Stimulated activated CD4-positive, alpha-beta T cell treated with anti-CD3 and anti-CD28 coated beads, Interleukin-12 subunit alpha, Interleukin-12 subunit beta, amount 100 ng/mL, for 24 hours (primary cell): Measurements from ENCODE around the gene MBTPS1.

ENCODE experiments used
- DNase-seq, 2 experiments: peaks; one replicate each; pipeline ENCODE4 v3.0.0-alpha.2; 2020; ENCODE audit warnings: low read depth in 2 of 2

The MBTPS1 gene

GRCh38 chr16:84116720-84117493 is at the start of gene MBTPS1:
TSS of gene MBTPS1 (minus strand) at chr16:84116942. CDS start at chr16:84101783, 15,159 bp downstream.
- DNase-seq, result peak; percentile 95 to 98

DNA sequence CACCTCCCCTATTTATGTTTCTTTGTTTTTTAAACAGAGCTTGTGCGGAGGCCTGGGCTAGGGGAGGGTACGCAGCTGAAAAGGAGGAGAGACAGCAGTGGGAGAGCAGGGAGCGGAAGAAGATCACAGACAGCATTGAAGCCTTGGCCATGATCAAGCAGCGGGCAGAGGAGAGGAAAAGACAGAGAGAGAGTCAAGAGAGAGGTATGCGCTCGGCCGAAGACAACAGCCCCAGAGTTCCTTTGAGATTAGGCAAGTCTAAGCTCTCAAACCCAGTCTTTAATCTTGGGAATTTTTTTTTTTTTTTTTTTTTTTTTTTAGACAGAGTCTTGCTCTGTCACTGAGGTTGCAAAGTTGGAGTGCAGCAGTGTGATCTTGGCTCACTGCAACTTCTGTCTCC is 49.0 kb upstream of the MBTPS1 start:
- DNase-seq, result no peak

- DNase-seq, result no peak
Measured at GRCh38 chr16:84161801-84162200, 45.1 kb upstream of the MBTPS1 start.

DNA sequence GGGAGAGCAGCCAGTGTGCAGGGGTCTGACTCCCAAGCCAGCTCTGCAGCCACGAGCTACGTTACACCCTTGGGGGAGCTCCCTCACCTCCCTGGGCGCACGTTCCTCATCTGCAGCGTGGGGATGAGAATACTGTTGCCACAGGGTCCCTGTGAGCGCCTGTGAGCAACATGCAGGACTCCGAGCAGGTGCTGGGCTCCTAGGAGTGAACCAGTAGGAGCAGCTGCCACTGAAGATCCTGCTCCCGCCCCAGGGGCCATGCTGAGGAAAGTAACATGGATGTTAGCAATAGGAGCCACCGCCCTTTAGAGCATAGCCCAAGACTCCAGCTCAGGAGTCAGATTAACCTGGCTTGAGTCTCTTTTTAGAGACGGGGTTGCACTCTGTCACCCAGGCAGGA is 44.3 kb upstream of the MBTPS1 start:
- DNase-seq, result no peak

GRCh38 chr16:84159800-84160199 is 43.1 kb upstream of the MBTPS1 start:
- DNase-seq, result no peak

GRCh38 chr16:84159007-84159406 is 42.3 kb upstream of the MBTPS1 start:
- DNase-seq, result no peak

DNA sequence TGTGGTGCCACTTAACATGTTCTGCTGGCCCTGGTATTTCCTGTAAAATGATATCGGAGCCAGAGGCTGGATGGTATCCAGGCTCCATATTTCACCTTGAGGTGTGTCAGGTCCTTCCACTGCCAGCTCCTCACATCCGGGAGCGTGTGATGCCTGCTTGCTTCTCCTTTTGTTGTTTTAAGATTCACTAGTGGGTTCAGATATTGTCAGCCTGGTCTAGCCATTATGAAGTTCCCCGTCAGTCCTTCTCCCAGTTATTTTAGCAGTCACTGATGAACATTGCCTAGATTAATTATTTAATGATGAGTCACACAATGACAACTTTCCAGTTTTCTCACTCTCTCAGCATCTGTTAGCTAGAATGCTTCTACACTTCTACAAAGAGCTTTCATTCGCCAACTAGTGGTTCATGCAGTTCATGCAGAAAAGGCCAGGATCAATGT is 39.6 kb upstream of the MBTPS1 start:
- no peak for DNase-seq

- no peak for DNase-seq
Measured at GRCh38 chr16:84155771-84156170, 39.0 kb upstream of the MBTPS1 start.

DNA sequence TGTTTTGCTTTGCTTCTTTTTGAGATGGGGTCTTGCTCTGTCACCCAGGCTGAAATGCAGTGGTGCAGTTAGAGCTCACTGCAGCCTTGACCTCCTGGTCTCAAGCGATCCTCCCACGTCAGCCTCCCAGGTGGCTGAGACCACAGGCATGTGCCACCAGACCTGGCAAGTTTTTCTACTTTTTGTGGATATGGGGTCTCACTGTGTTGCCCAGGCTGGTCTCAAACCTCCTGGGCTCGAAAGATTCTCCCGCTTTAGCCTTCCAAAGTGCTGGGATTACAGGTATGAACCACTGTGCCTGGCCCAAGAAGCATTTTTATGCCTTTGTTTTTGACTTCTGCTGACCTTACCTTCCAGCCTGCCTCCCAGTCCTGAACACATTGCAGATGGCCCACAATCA is 38.5 kb upstream of the MBTPS1 start:
- DNase-seq, result no peak

DNA sequence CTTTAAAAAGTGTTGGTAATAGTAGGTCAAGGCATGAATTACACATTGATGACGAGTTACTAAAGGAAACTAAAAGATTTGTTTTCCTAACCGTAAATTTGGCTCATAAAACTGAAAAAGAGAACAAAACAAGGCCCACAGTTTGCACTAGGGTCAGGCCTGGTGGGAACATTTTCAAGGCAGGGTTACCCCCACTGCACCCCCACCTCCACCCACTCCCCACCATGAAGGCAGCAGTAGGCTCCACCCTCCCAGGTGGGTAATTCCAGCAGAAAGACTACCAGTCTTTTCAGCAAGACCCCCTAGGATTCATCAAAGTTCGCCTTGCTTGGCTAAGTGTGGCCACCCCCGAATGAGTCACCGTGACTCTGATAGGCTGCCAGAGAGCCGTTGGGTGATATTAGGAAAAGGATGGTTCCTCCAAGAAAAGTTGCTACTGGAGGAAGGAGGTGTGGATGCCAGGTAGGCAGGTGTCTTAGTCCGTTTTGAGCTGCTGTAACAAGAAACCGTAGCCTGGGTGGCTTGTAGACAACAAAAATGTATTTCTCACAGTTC is 37.0 kb upstream of the MBTPS1 start:
- no peak for DNase-seq

DNA sequence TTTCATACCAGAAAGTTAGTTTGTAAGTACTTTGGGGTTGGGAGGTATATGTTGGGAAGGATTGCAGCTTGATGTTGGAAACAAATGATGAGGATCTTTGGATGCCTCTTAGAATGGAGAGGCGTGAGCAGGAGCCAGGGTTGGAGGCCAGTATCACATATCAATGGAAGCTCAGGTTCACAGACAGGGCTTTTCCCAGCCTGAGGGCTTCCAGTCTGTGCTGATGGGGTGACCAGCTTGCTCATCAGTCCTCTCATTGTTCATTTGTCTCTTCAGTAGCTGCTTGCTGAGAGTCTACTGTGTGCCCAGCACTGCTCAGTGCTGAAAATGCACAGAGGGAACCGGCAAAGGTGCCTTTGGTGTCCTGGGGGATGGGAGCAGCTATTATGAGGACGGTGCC is 34.2 kb upstream of the MBTPS1 start:
- DNase-seq, result no peak

GRCh38 chr16:84144859-84145639 is 28.3 kb upstream of the MBTPS1 start, which contains the start of the genes DNAAF1 and HSDL1:
TSS of gene DNAAF1 (plus strand) at chr16:84145308. CDS start at chr16:84145441, 133 bp downstream.
TSS of gene HSDL1 (minus strand) at chr16:84145177. CDS start at chr16:84131321, 13,856 bp downstream.
- DNase-seq, result peak; percentile 88 to 89

DNA sequence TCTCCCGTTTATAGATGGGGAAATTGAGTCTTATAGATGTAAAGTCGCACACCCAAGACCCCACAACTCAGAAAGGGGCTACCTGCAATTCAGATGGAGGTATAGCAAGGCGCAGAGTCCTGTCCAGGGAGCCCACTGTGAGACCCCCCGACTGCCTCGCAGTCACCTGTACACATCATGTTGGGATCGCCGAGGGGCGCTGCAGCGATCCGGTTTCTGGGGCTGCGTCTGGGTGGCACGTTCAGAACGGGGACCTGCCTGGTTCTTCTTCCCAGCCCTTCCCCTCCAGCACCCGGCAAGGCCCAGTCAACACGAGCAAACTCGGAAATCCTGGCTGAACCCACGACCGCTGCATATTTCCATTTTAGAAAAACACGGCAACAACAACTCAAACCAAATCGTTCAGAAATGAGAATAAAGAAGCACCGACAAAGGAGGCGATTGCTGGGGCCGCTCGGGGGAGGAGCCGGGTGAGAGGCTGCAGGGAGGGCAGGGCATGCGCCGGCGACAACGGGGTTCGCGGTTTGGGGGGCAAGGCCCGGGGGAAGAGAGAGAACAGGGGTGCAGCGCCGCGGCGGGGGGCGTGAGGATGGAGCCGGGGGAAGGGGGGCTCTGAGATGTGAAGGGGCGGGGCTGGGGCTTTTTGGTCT is 27.6 kb upstream of the MBTPS1 start:
- DNase-seq, result peak; percentile 5 to 23

DNA sequence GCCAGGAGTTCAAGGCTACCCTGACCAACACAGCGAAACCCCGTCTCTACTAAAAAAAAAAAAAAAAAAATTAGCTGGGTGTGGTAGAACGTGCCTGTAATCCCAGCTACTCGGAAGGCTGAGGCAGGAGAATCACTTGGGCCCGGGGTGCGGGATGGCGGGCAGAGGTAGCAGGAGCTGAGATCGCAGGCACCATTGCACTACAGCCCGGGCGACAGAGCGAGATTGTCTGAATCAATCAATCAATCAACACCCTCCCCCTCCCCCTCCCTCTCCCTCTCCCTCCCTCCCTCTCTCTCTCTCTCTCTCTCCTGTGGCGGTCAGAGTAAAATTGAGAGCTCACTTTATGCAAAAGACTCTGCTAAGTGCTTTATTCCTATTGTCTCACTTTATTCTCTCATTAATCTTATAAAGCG is 27.1 kb upstream of the MBTPS1 start:
- DNase-seq, result no peak

- DNase-seq, result no peak
Measured at GRCh38 chr16:84143081-84143480, 26.3 kb upstream of the MBTPS1 start.

- no peak for DNase-seq
Measured at GRCh38 chr16:84141143-84141670, 24.5 kb upstream of the MBTPS1 start.

- no peak for DNase-seq
Measured at GRCh38 chr16:84139628-84140258, 23.0 kb upstream of the MBTPS1 start.

GRCh38 chr16:84138824-84139627 is 22.3 kb upstream of the MBTPS1 start:
- DNase-seq, result peak in 1 of 2 experiments; percentile 13

DNA sequence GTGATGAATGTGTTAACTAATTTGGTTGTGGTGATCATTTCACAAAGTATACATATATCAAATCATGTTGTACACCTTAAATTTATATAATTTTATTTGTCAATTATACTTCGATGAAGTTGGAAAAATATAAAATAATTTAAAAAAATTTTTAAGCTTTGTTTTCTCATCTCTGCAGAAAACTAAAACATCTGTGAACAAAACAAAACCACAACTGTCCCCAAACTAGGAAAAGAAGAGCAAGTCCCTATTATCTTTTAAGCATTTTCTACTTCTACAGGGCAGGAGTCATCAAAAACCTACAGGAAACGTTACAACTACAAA is 21.7 kb upstream of the MBTPS1 start:
- DNase-seq, result no peak

DNA sequence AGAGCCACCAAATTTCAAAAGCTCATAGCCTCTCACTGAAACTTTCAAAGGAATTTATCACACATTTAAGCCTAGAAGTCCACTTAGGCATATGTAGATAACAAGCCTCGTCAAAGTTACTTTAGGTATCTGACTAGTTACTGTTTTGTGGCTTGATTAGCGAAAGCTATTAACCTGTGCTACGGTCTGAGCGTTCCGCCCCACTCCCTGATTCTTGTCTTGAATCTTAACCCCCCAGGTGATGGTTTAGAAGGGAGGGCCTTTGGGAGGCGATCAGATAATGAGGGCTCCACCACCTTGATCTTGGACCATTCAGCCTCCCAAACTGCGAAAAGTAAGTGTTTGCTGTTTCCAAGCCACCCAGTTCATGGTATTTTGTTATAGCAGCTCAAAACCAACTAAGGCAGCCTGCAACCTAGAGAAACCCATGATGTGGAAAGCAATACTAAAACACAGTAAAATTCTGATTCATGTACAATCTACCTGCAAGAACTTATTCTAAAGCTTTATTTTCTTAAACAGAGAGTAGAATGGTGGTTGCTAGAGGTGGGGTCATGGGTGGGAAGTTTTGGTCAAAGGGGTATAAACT is 21.1 kb upstream of the MBTPS1 start:
- no peak for DNase-seq
